Mesenchymal stem cell (in vitro differentiated cells and primary cell): ENCODE data around the gene TINCR.

ENCODE experiments used
- DNase-seq: peaks from one replicate; pipeline ENCODE4 v3.0.0-alpha.2; 2013
- H2AFZ ChIP-seq: one replicate; pipeline ENCODE4 v1.6.1; 2013; ENCODE audit warnings: low read depth, mild to moderate bottlenecking, control low read depth, inconsistent platforms, low read length, moderate library complexity
- H2AK5ac ChIP-seq: 2 replicates; pipeline ENCODE4 v1.6.1; 2013; ENCODE audit warnings: low read length, moderate library complexity, mild to moderate bottlenecking, inconsistent platforms; ENCODE audit not compliant: severe bottlenecking
- H2BK120ac ChIP-seq: one replicate; pipeline ENCODE4 v1.6.1; 2013; ENCODE audit warnings: low read depth, mild to moderate bottlenecking, inconsistent platforms, low read length, moderate library complexity
- H2BK12ac ChIP-seq, 2 experiments: one replicate each; pipeline ENCODE4 v1.6.1; 2013; ENCODE audit warnings: inconsistent platforms in 2 of 2, low read length in 2 of 2, mild to moderate bottlenecking in 2 of 2, moderate library complexity in 2 of 2, control low read depth in 1 of 2
- H2BK15ac ChIP-seq: one replicate; pipeline ENCODE4 v1.6.1; 2013; ENCODE audit warnings: mild to moderate bottlenecking, low read depth, inconsistent platforms; ENCODE audit not compliant: poor library complexity, severe bottlenecking
- H2BK5ac ChIP-seq: 2 replicates; pipeline ENCODE4 v1.6.1; 2013; ENCODE audit warnings: low read depth, mild to moderate bottlenecking, low read length, control low read depth, inconsistent platforms; ENCODE audit not compliant: poor library complexity, severe bottlenecking
- H3K14ac ChIP-seq, 2 experiments: one replicate each; pipeline ENCODE4 v1.6.1; 2013; ENCODE audit warnings: inconsistent platforms in 2 of 2, low read length in 2 of 2, control low read depth in 1 of 2, mild to moderate bottlenecking in 1 of 2, moderate library complexity in 1 of 2
- H3K18ac ChIP-seq, 2 experiments: one replicate each; pipeline ENCODE4 v1.6.1; 2013; ENCODE audit warnings: inconsistent platforms in 2 of 2, low read length in 2 of 2, control low read depth in 1 of 2, low read depth in 1 of 2, mild to moderate bottlenecking in 1 of 2
- H3K23ac ChIP-seq, 2 experiments: one replicate each; pipeline ENCODE4 v1.6.1; 2013; ENCODE audit warnings: inconsistent platforms in 2 of 2, low read length in 2 of 2, mild to moderate bottlenecking in 2 of 2, moderate library complexity in 2 of 2, control low read depth in 1 of 2
- H3K27ac ChIP-seq: 2 replicates; pipeline ENCODE4 v1.5.1; 2013; ENCODE audit warnings: mild to moderate bottlenecking, moderate library complexity, low read length, control low read depth, inconsistent platforms; ENCODE audit not compliant: poor library complexity, severe bottlenecking
- H3K27me3 ChIP-seq, 2 experiments: 2 replicates each; pipeline versions ENCODE4 v1.6.1 to v1.7.0; 2013; ENCODE audit warnings: low read length in 2 of 2, mild to moderate bottlenecking in 2 of 2, moderate library complexity in 2 of 2, control low read depth in 1 of 2, inconsistent platforms in 1 of 2; ENCODE audit not compliant: control insufficient read depth in 1 of 2, insufficient read depth in 1 of 2
- H3K36me3 ChIP-seq, 2 experiments: 2 replicates each; pipeline versions ENCODE4 v1.6.1 to v1.7.0; 2013; ENCODE audit warnings: low read length in 2 of 2, control low read depth in 1 of 2, inconsistent platforms in 1 of 2, low read depth in 1 of 2, mild to moderate bottlenecking in 1 of 2; ENCODE audit not compliant: insufficient read depth in 2 of 2, control insufficient read depth in 1 of 2
- H3K4ac ChIP-seq, 2 experiments: one replicate each; pipeline ENCODE4 v1.6.1; 2013; ENCODE audit warnings: inconsistent platforms in 2 of 2, low read length in 2 of 2, mild to moderate bottlenecking in 2 of 2, moderate library complexity in 2 of 2, control low read depth in 1 of 2, low read depth in 1 of 2
- H3K4me1 ChIP-seq: 2 replicates; pipeline ENCODE4 v1.6.1; 2013; ENCODE audit warnings: low read depth, low read length, control low read depth; ENCODE audit not compliant: control insufficient read depth, insufficient read depth
- H3K4me2 ChIP-seq: 2 replicates; pipeline ENCODE4 v1.6.1; 2013; ENCODE audit warnings: low read length, mild to moderate bottlenecking, inconsistent platforms; ENCODE audit not compliant: poor library complexity, severe bottlenecking
- H3K4me3 ChIP-seq, 2 experiments: 2 replicates each; pipeline versions ENCODE4 v1.5.1 to v1.7.0; 2013; ENCODE audit warnings: low read length in 2 of 2, mild to moderate bottlenecking in 2 of 2, control low read depth in 1 of 2, low read depth in 1 of 2; ENCODE audit not compliant: insufficient read depth in 1 of 2
- H3K79me1 ChIP-seq: replicated peaks from 2 replicates; pipeline ENCODE4 v1.6.1; 2013; ENCODE audit warnings: mild to moderate bottlenecking, control low read depth, low read length, inconsistent platforms; ENCODE audit not compliant: poor library complexity, severe bottlenecking
- H3K9ac ChIP-seq: 2 replicates; pipeline ENCODE4 v1.7.0; 2013; ENCODE audit warnings: mild to moderate bottlenecking, low read length, moderate library complexity
- H3K9me3 ChIP-seq: 2 replicates; pipeline ENCODE4 v1.7.0; 2013; ENCODE audit warnings: mild to moderate bottlenecking, low read length; ENCODE audit not compliant: control insufficient read depth
- H4K8ac ChIP-seq: one replicate; pipeline ENCODE4 v1.6.1; 2013; ENCODE audit warnings: inconsistent platforms, mild to moderate bottlenecking, low read length, moderate library complexity
- H4K91ac ChIP-seq: one replicate; pipeline ENCODE4 v1.6.1; 2013; ENCODE audit warnings: mild to moderate bottlenecking, low read length, inconsistent platforms
- WGBS: methylation state at CpG from one replicate; pipeline ENCODE4 v1.1.7; 2013; ENCODE audit warnings: mixed read lengths; 5-methylcytosine and 5-hydroxymethylcytosine counted together

Gene TINCR

GRCh38 chr19:5536337-5536894 is 31.3 kb downstream of the TINCR start:
- H3K4me3 ChIP-seq, result peak overlapping the region in 1 of 2 experiments; percentile 24
- peak; percentile 47 for DNase-seq
- H3K4me1 ChIP-seq, result peaks cover 8% of the 10 kb centered on the region
- peaks cover 0 to 33% of the 10 kb centered on the region in 2 experiments for H3K27me3 ChIP-seq
- H2BK120ac ChIP-seq, result no peak overlapping the region
- H3K9me3 ChIP-seq, result peaks cover 21% of the 10 kb centered on the region
- no peak overlapping the region for H2AK5ac ChIP-seq
- 4% methylated on average over 38 of the region's 38 CpGs for WGBS
- H3K27ac ChIP-seq, result no peak overlapping the region
- H4K91ac ChIP-seq, result no peak overlapping the region
- no peak overlapping the region for H2AFZ ChIP-seq
- no peak overlapping the region for H3K23ac ChIP-seq
- no peaks in the 10 kb centered on the region for H3K79me1 ChIP-seq
- H3K9ac ChIP-seq, result no peak overlapping the region
- H3K36me3 ChIP-seq, result no peaks in the 10 kb centered on the region
- no peak overlapping the region for H2BK5ac ChIP-seq
- no peak overlapping the region for H2BK15ac ChIP-seq
- no peak overlapping the region for H3K14ac ChIP-seq
- no peak overlapping the region for H2BK12ac ChIP-seq
- H3K4me2 ChIP-seq, result peak overlapping the region; percentile 12
- no peak overlapping the region for H4K8ac ChIP-seq
- H3K4ac ChIP-seq, result no peak overlapping the region
- H3K18ac ChIP-seq, result no peak overlapping the region

GRCh38 chr19:5534787-5535586 is 32.8 kb downstream of the TINCR start:
- H3K4ac ChIP-seq, result no peak overlapping the region
- H3K4me3 ChIP-seq, result no peak overlapping the region
- no peak overlapping the region for H2AK5ac ChIP-seq
- H3K27me3 ChIP-seq, result peaks cover 5 to 38% of the 10 kb centered on the region in 2 experiments
- no peak overlapping the region for H2BK15ac ChIP-seq
- no peak for DNase-seq
- no peak overlapping the region for H3K14ac ChIP-seq
- no peak overlapping the region for H2AFZ ChIP-seq
- no peak overlapping the region for H3K4me2 ChIP-seq
- peaks cover 8% of the 10 kb centered on the region for H3K4me1 ChIP-seq
- H3K79me1 ChIP-seq, result no peaks in the 10 kb centered on the region
- no peak overlapping the region for H3K27ac ChIP-seq
- H3K23ac ChIP-seq, result no peak overlapping the region
- no peak overlapping the region for H2BK12ac ChIP-seq
- no peak overlapping the region for H3K18ac ChIP-seq
- peaks cover 21% of the 10 kb centered on the region for H3K9me3 ChIP-seq
- H2BK120ac ChIP-seq, result no peak overlapping the region
- H2BK5ac ChIP-seq, result no peak overlapping the region
- H3K9ac ChIP-seq, result no peak overlapping the region
- H3K36me3 ChIP-seq, result no peaks in the 10 kb centered on the region
- no peak overlapping the region for H4K91ac ChIP-seq
- H4K8ac ChIP-seq, result no peak overlapping the region
- 69% methylated on average over 7 of the region's 9 CpGs for WGBS

- WGBS, result 75% methylated on average over 2 of the region's 3 CpGs
- H3K4me3 ChIP-seq, result no peak overlapping the region
- no peak overlapping the region for H2AK5ac ChIP-seq
These were observed 34.5 kb downstream of the TINCR start for GRCh38 chr19:5533257-5533656.

GRCh38 chr19:5530701-5531100 is 37.1 kb downstream of the TINCR start:
- Histone ChIP-seq H3K4me2 (no peak overlapping the region), H3K18ac (no peak overlapping the region), H3K27me3 (peaks cover 12 to 29% of the 10 kb centered on the region in 2 experiments), H3K23ac (no peak overlapping the region), H4K91ac (no peak overlapping the region), H2BK12ac (no peak overlapping the region), H4K8ac (no peak overlapping the region), H2AK5ac (no peak overlapping the region), H3K4me1 (no peaks in the 10 kb centered on the region), H2BK5ac (no peak overlapping the region), H3K27ac (no peak overlapping the region), H2BK120ac (no peak overlapping the region), H2BK15ac (no peak overlapping the region), H3K9ac (no peak overlapping the region), H3K9me3 (peaks cover 20% of the 10 kb centered on the region), H2AFZ (no peak overlapping the region), H3K4me3 (no peak overlapping the region), H3K4ac (no peak overlapping the region), H3K79me1 (no peaks in the 10 kb centered on the region), H3K36me3 (no peaks in the 10 kb centered on the region), H3K14ac (no peak overlapping the region)
- WGBS, result 81% methylated on average over 11 of the region's 11 CpGs
- no peak for DNase-seq

More at GRCh38 chr19:5533257-5533656, 34.5 kb downstream of the TINCR start:
- H2BK120ac ChIP-seq, result no peak overlapping the region
- no peak overlapping the region for H3K14ac ChIP-seq
- peaks cover 21% of the 10 kb centered on the region for H3K9me3 ChIP-seq
- no peak overlapping the region for H3K27ac ChIP-seq
- no peak overlapping the region for H4K91ac ChIP-seq
- H3K4me1 ChIP-seq, result peaks cover 6% of the 10 kb centered on the region
- no peak overlapping the region for H3K23ac ChIP-seq
- no peak overlapping the region for H2BK12ac ChIP-seq
- no peak overlapping the region for H3K4me2 ChIP-seq
- no peak overlapping the region for H3K18ac ChIP-seq
- H3K9ac ChIP-seq, result no peak overlapping the region
- no peak overlapping the region for H2BK5ac ChIP-seq
- H4K8ac ChIP-seq, result no peak overlapping the region
- no peaks in the 10 kb centered on the region for H3K79me1 ChIP-seq
- H3K36me3 ChIP-seq, result no peaks in the 10 kb centered on the region
- H2AFZ ChIP-seq, result no peak overlapping the region
- peaks cover 12 to 34% of the 10 kb centered on the region in 2 experiments for H3K27me3 ChIP-seq
- no peak for DNase-seq
- H3K4ac ChIP-seq, result no peak overlapping the region
- H2BK15ac ChIP-seq, result no peak overlapping the region
